ENCODE measurements around the gene CCDC201.
"Not testable (repeated sequence)": the region's sequence is repeated elsewhere in the genome, so short reads cannot be mapped to it uniquely, and the experiment has no call there.

- not testable (repeated sequence) for TF ChIP-seq CTCF (IDR thresholded peaks at IDR 0.05; ENCODE audit: insufficient read depth, low read length, poor library complexity, severe bottlenecking); EZH2phosphoT487 (conservative IDR thresholded peaks at IDR 0.05; ENCODE audit: low read length)
Measured at GRCh38 chr7:45838852-45839251, 34.0 kb downstream of the CCDC201 start.
